Liver (tissue), 9 donors: ENCODE data around the gene GMCL1. TPM values are rescaled to one million over a fixed set of nuclear protein-coding genes. Genes with fewer than 3 reads are reported as not detected.

ENCODE experiments used
- DNase-seq: peaks from one replicate; pipeline ENCODE4 v3.0.0-alpha.2; 2017; ENCODE audit warnings: low spot score
- H3K27ac ChIP-seq, 2 donors: one replicate each; pipeline ENCODE4 v1.7.0; 2013; ENCODE audit warnings: inconsistent platforms in 2 of 2, low read length in 2 of 2, control low read depth in 1 of 2, low read depth in 1 of 2, mild to moderate bottlenecking in 1 of 2
- H3K27me3 ChIP-seq, 4 donors: one replicate each; pipeline versions ENCODE4 v1.6.1 to v1.7.0; 2013; ENCODE audit warnings: low read length in 3 of 4, inconsistent platforms in 1 of 4, mild to moderate bottlenecking in 1 of 4, moderate library complexity in 1 of 4; ENCODE audit not compliant: control insufficient read depth in 4 of 4, insufficient read depth in 4 of 4
- H3K36me3 ChIP-seq, 4 donors: one replicate each; pipeline versions ENCODE4 v1.6.1 to v1.7.0; 2013; ENCODE audit warnings: low read length in 3 of 4, mild to moderate bottlenecking in 3 of 4, low read depth in 1 of 4, moderate library complexity in 1 of 4; ENCODE audit not compliant: control insufficient read depth in 4 of 4, insufficient read depth in 3 of 4
- H3K4me1 ChIP-seq, 4 donors: one replicate each; pipeline versions ENCODE4 v1.6.1 to v1.7.0; 2013; ENCODE audit warnings: low read length in 3 of 4, mild to moderate bottlenecking in 3 of 4, moderate library complexity in 1 of 4; ENCODE audit not compliant: control insufficient read depth in 4 of 4, insufficient read depth in 4 of 4
- H3K4me3 ChIP-seq, 3 donors: one replicate each; pipeline versions ENCODE4 v1.6.1 to v1.7.0; 2013; ENCODE audit warnings: low read length in 3 of 3, control low read depth in 1 of 3, low read depth in 1 of 3, mild to moderate bottlenecking in 1 of 3
- H3K9ac ChIP-seq, 2 donors: one replicate each; pipeline ENCODE4 v1.7.0; 2013; ENCODE audit warnings: low read length in 2 of 2, mild to moderate bottlenecking in 2 of 2, moderate library complexity in 2 of 2, control low read depth in 1 of 2, low read depth in 1 of 2
- H3K9me3 ChIP-seq, 4 donors: one replicate each; pipeline versions ENCODE4 v1.6.1 to v1.7.0; 2013; ENCODE audit warnings: low read length in 3 of 4; ENCODE audit not compliant: control insufficient read depth in 4 of 4
- EGR1 ChIP-seq, 2 donors: IDR thresholded peaks; 2 replicates each; pipeline ENCODE4 v1.6.1; 2016 to 2018; ENCODE audit warnings: antibody characterized with exemption in 2 of 2, low read depth in 2 of 2
- FOXA2 ChIP-seq: IDR thresholded peaks from 2 replicates; pipeline ENCODE4 v1.6.1; 2016; ENCODE audit warnings: antibody characterized with exemption
- GABPA ChIP-seq, 2 donors: IDR thresholded peaks in 1 of 2; conservative IDR thresholded peaks in 1 of 2; 2 replicates each; pipeline ENCODE4 v1.6.1; 2016; ENCODE audit warnings: antibody characterized with exemption in 2 of 2, mild to moderate bottlenecking in 1 of 2, moderate library complexity in 1 of 2
- HNF4A ChIP-seq, 2 donors: conservative IDR thresholded peaks; 2 replicates each; pipeline ENCODE4 v1.6.1; 2016; ENCODE audit warnings: antibody characterized with exemption in 2 of 2, mild to moderate bottlenecking in 2 of 2
- HNF4G ChIP-seq: IDR thresholded peaks from 2 replicates; pipeline ENCODE4 v1.6.1; 2016; ENCODE audit warnings: antibody characterized with exemption
- JUND ChIP-seq, 2 donors: IDR thresholded peaks; 2 replicates each; pipeline ENCODE4 v1.6.1; 2016; ENCODE audit warnings: antibody characterized with exemption in 2 of 2
- NR2F2 ChIP-seq: IDR thresholded peaks from 2 replicates; pipeline ENCODE4 v1.6.1; 2016; ENCODE audit warnings: antibody characterized with exemption
- RAD21 ChIP-seq, 2 donors: IDR thresholded peaks; 2 replicates each; pipeline ENCODE4 v1.6.1; 2016; ENCODE audit warnings: antibody characterized with exemption in 2 of 2, mild to moderate bottlenecking in 2 of 2
- RXRA ChIP-seq, 2 donors: IDR thresholded peaks; 2 replicates each; pipeline ENCODE4 v1.6.1; 2017 to 2018; ENCODE audit warnings: antibody characterized with exemption in 2 of 2, mild to moderate bottlenecking in 1 of 2
- SP1 ChIP-seq: IDR thresholded peaks from 2 replicates; pipeline ENCODE4 v1.6.1; 2018; ENCODE audit warnings: antibody characterized with exemption, mild to moderate bottlenecking
- TAF1 ChIP-seq: conservative IDR thresholded peaks from 2 replicates; pipeline ENCODE4 v1.6.1; 2016; ENCODE audit warnings: antibody characterized with exemption, mild to moderate bottlenecking
- WGBS: extraction: QIAGEN DNeasy Blood & Tissue Kit; methylation state at CpG from one replicate; pipeline ENCODE4 v1.1.7; 2013; 5-methylcytosine and 5-hydroxymethylcytosine counted together
- polyA plus RNA-seq, 2 donors: library from polyadenylated mRNA; stranded (reverse) in 1 of 2; unstranded in 1 of 2; fragments of 200-250 nt in 1 of 2; fragments of >200 nt in 1 of 2; fragmentation: Nextera tagmentation in 1 of 2; extraction: Ambion mirVana in 1 of 2; gene quantifications; one replicate each; pipeline versions ENCODE4 v1.2.1 to v1.2.3, GENCODE V29; 2013 to 2015
- total RNA-seq, 2 donors: library from RNA; depleted of rRNA; stranded (reverse); fragments of >200 nt; gene quantifications; one replicate each; pipeline ENCODE4 v1.2.3, GENCODE V29; 2014
- TF ChIP-seq, protein P1 (sequence below): IDR thresholded peaks from 2 replicates; pipeline ENCODE4 v1.6.1; 2016; ENCODE audit warnings: antibody characterized with exemption, mild to moderate bottlenecking
- TF ChIP-seq, protein P2 (sequence below): IDR thresholded peaks from 2 replicates; pipeline ENCODE4 v1.6.1; 2016; ENCODE audit warnings: antibody characterized with exemption
- TF ChIP-seq, protein P3 (sequence below): IDR thresholded peaks from 2 replicates; pipeline ENCODE4 v1.6.1; 2016; ENCODE audit warnings: antibody characterized with exemption
- donor health status: healthy.
- donor health status: healthy.
- donor health status: healthy.
- donor health status: healthy.
- donor health status: healthy.

Gene GMCL1
- total and polyA plus RNA-seq, 4 donors: 5.0 to 11.2 (median 7.0) TPM

DNA sequence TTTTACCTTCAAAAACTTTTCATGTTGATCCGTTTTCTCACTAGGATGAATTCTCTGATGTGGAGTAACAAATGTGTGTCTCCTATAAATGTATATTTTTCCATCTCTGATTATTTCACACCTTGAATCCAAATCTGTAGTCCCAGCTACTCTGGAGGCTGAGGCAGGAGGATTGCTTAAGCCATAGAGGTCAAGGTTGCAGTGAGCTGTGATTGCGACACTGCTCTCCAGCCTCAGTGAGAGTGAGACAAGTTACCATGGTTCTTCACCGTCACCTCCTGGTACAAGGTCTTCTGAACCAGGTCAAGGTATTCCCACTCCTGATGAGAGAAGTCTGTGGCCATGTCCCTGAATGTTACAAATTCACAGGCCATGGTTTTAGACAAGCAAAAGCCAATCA, 15.1 kb downstream of the GMCL1 start:
- H3K9me3 ChIP-seq: no peaks in the 10 kb centered on the region
- no peak overlapping the region for H3K4me3 ChIP-seq
- DNase-seq: no peak
- WGBS: 95% methylated on average over 3 of the region's 3 CpGs
- no peaks in the 10 kb centered on the region for H3K4me1 ChIP-seq
- TF ChIP-seq, protein P1, sequence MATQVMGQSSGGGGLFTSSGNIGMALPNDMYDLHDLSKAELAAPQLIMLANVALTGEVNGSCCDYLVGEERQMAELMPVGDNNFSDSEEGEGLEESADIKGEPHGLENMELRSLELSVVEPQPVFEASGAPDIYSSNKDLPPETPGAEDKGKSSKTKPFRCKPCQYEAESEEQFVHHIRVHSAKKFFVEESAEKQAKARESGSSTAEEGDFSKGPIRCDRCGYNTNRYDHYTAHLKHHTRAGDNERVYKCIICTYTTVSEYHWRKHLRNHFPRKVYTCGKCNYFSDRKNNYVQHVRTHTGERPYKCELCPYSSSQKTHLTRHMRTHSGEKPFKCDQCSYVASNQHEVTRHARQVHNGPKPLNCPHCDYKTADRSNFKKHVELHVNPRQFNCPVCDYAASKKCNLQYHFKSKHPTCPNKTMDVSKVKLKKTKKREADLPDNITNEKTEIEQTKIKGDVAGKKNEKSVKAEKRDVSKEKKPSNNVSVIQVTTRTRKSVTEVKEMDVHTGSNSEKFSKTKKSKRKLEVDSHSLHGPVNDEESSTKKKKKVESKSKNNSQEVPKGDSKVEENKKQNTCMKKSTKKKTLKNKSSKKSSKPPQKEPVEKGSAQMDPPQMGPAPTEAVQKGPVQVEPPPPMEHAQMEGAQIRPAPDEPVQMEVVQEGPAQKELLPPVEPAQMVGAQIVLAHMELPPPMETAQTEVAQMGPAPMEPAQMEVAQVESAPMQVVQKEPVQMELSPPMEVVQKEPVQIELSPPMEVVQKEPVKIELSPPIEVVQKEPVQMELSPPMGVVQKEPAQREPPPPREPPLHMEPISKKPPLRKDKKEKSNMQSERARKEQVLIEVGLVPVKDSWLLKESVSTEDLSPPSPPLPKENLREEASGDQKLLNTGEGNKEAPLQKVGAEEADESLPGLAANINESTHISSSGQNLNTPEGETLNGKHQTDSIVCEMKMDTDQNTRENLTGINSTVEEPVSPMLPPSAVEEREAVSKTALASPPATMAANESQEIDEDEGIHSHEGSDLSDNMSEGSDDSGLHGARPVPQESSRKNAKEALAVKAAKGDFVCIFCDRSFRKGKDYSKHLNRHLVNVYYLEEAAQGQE: no peak
- TF ChIP-seq SP1: no peak
- TF ChIP-seq, protein P2, sequence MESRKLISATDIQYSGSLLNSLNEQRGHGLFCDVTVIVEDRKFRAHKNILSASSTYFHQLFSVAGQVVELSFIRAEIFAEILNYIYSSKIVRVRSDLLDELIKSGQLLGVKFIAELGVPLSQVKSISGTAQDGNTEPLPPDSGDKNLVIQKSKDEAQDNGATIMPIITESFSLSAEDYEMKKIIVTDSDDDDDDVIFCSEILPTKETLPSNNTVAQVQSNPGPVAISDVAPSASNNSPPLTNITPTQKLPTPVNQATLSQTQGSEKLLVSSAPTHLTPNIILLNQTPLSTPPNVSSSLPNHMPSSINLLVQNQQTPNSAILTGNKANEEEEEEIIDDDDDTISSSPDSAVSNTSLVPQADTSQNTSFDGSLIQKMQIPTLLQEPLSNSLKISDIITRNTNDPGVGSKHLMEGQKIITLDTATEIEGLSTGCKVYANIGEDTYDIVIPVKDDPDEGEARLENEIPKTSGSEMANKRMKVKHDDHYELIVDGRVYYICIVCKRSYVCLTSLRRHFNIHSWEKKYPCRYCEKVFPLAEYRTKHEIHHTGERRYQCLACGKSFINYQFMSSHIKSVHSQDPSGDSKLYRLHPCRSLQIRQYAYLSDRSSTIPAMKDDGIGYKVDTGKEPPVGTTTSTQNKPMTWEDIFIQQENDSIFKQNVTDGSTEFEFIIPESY: no peak
- no peak for TF ChIP-seq JUND (IDR thresholded peaks at IDR 0.05)
- TF ChIP-seq, protein P3, sequence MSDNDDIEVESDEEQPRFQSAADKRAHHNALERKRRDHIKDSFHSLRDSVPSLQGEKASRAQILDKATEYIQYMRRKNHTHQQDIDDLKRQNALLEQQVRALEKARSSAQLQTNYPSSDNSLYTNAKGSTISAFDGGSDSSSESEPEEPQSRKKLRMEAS: no peak
- no peak for TF ChIP-seq HNF4G
- no peak for TF ChIP-seq RXRA (IDR thresholded peaks at IDR 0.05)
- H3K27ac ChIP-seq: no peak overlapping the region
- H3K9ac ChIP-seq: no peak overlapping the region
- no peaks in the 10 kb centered on the region for H3K27me3 ChIP-seq
- H3K36me3 ChIP-seq: peaks cover 7 to 17% (median 8%) of the 10 kb centered on the region in 4 donors

DNA sequence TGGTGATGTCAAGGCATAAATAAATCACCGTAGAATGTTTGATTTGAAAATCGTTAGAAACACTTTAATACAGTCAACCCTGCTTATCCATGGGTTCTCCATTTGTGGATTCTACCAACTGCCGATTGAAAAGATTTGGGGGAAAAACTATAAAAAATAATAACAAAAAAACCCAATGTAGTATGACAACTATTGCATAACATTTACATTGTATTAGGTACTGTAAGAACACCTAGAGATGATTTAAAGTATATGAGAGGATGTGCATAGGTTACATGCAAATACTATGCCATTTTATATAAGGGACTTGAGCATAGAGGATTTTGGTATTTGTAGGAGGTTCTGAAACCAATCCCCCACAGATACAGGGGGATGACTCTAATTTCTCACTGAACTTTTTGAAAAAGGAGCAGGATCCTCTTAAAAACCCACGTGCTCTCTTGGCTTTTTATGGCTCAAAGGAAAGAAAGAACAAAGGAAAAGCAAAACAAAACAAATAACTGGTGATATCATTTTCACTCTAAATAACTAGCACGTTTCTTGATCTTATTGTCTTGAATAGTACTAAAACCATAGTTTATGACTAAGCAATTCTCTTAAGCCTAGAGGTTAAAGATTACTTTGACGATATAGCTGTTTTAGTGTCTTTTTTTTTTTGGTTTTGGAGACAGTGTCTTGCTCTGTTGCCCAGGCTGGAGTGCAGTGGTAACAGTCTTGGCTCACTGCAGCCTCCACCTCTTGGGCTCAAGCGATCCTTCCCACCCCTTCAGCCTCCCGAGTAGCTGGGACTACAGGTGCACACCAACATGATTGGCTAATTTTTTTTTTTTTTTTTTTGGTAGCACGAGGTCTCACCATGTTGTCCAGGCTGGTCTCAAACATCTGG, 17.0 kb downstream of the GMCL1 start:
- H3K4me1 ChIP-seq: no peaks in the 10 kb centered on the region
- TF ChIP-seq RAD21 (IDR thresholded peaks at IDR 0.05) (no peak), TAF1 (no peak), HNF4A (conservative IDR thresholded peaks at IDR 0.05) (no peak), HNF4G (no peak), FOXA2 (no peak), RXRA (IDR thresholded peaks at IDR 0.05) (no peak), EGR1 (IDR thresholded peaks at IDR 0.05; ENCODE audit: low read depth in 2 of 2) (no peak), NR2F2 (no peak), SP1 (no peak), GABPA (IDR thresholded peaks at IDR 0.05 in 1 of 2, conservative IDR thresholded peaks at IDR 0.05 in 1 of 2) (no peak)
- WGBS: 94% methylated on average over 9 of the region's 9 CpGs
- DNase-seq: no peak
- H3K4me3 ChIP-seq: no peak overlapping the region
- H3K9me3 ChIP-seq: no peaks in the 10 kb centered on the region
- H3K27me3 ChIP-seq: no peaks in the 10 kb centered on the region
- no peak overlapping the region for H3K27ac ChIP-seq
- no peak overlapping the region for H3K9ac ChIP-seq
- H3K36me3 ChIP-seq: peaks cover 8 to 17% (median 13%) of the 10 kb centered on the region in 4 donors
